ENCODE data around the gene ISOC2.
"Not testable (repeated sequence)": the region's sequence is repeated elsewhere in the genome, so short reads cannot be mapped to it uniquely, and the experiment has no call there.

The ISOC2 gene

GRCh38 chr19:55461259-55461973 is at the start of gene ISOC2:
ISOC2 (minus strand) TSS chr19:55461642; CDS start chr19:55456486, 5,156 bp downstream.
- H3K27me3 ChIP-seq (ENCODE audit: control insufficient read depth, insufficient read depth, low read length): peaks cover 3% of the 10 kb centered on the region
- peaks cover 10% of the 10 kb centered on the region for H3K4me1 ChIP-seq (ENCODE audit: control insufficient read depth, insufficient read depth, low read length)
- H3K9ac ChIP-seq (ENCODE audit: low read depth, low read length): peak within 1 kb of the TSS; percentile 90
- no peaks in the 10 kb centered on the region for H3K9me3 ChIP-seq (ENCODE audit: control insufficient read depth, insufficient read depth, low read length)
- H3K36me3 ChIP-seq (ENCODE audit: control insufficient read depth, insufficient read depth, low read length): peaks cover 4% of the 10 kb centered on the region
- peak within 1 kb of the TSS; percentile 85 for H3K4me3 ChIP-seq (ENCODE audit: low read depth, low read length)

GRCh38 chr19:55508120-55508519 is 46.7 kb upstream of the ISOC2 start:
- Histone ChIP-seq H3K4me1 (ENCODE audit: control insufficient read depth, insufficient read depth, low read length) (no peaks in the 10 kb centered on the region), H3K9ac (ENCODE audit: low read depth, low read length) (no peak overlapping the region), H3K4me3 (ENCODE audit: low read depth, low read length) (no peak overlapping the region), H3K36me3 (ENCODE audit: control insufficient read depth, insufficient read depth, low read length) (no peaks in the 10 kb centered on the region), H3K9me3 (ENCODE audit: control insufficient read depth, insufficient read depth, low read length) (peaks cover 2% of the 10 kb centered on the region), H3K27me3 (ENCODE audit: control insufficient read depth, insufficient read depth, low read length) (peaks cover 9% of the 10 kb centered on the region)

GRCh38 chr19:55504981-55505380 is 43.5 kb upstream of the ISOC2 start:
- no peak overlapping the region for H3K4me3 ChIP-seq (ENCODE audit: low read depth, low read length)

GRCh38 chr19:55504252-55504603 is 42.8 kb upstream of the ISOC2 start:
- Histone ChIP-seq H3K27me3 (ENCODE audit: control insufficient read depth, insufficient read depth, low read length) (peaks cover 19% of the 10 kb centered on the region), H3K9ac (ENCODE audit: low read depth, low read length) (no peak overlapping the region), H3K4me1 (ENCODE audit: control insufficient read depth, insufficient read depth, low read length) (no peaks in the 10 kb centered on the region), H3K36me3 (ENCODE audit: control insufficient read depth, insufficient read depth, low read length) (no peaks in the 10 kb centered on the region), H3K9me3 (ENCODE audit: control insufficient read depth, insufficient read depth, low read length) (peaks cover 4% of the 10 kb centered on the region), H3K4me3 (ENCODE audit: low read depth, low read length) (no peak overlapping the region)

More at GRCh38 chr19:55504981-55505380, 43.5 kb upstream of the ISOC2 start:
- Histone ChIP-seq H3K4me1 (ENCODE audit: control insufficient read depth, insufficient read depth, low read length) (no peaks in the 10 kb centered on the region), H3K9me3 (ENCODE audit: control insufficient read depth, insufficient read depth, low read length) (peaks cover 4% of the 10 kb centered on the region), H3K9ac (ENCODE audit: low read depth, low read length) (no peak overlapping the region), H3K27me3 (ENCODE audit: control insufficient read depth, insufficient read depth, low read length) (peaks cover 19% of the 10 kb centered on the region), H3K36me3 (ENCODE audit: control insufficient read depth, insufficient read depth, low read length) (no peaks in the 10 kb centered on the region)

- Histone ChIP-seq H3K27me3 (ENCODE audit: control insufficient read depth, insufficient read depth, low read length) (peaks cover 19% of the 10 kb centered on the region), H3K9me3 (ENCODE audit: control insufficient read depth, insufficient read depth, low read length) (peaks cover 4% of the 10 kb centered on the region), H3K9ac (ENCODE audit: low read depth, low read length) (no peak overlapping the region), H3K36me3 (ENCODE audit: control insufficient read depth, insufficient read depth, low read length) (no peaks in the 10 kb centered on the region), H3K4me3 (ENCODE audit: low read depth, low read length) (peak overlapping the region; percentile 42), H3K4me1 (ENCODE audit: control insufficient read depth, insufficient read depth, low read length) (no peaks in the 10 kb centered on the region)
Observed at GRCh38 chr19:55503502-55504251, 42.2 kb upstream of the ISOC2 start.

GRCh38 chr19:55503157-55503501 is 41.7 kb upstream of the ISOC2 start:
- H3K9me3 ChIP-seq (ENCODE audit: control insufficient read depth, insufficient read depth, low read length): peaks cover 4% of the 10 kb centered on the region
- no peak overlapping the region for H3K4me3 ChIP-seq (ENCODE audit: low read depth, low read length)
- H3K4me1 ChIP-seq (ENCODE audit: control insufficient read depth, insufficient read depth, low read length): no peaks in the 10 kb centered on the region
- H3K9ac ChIP-seq (ENCODE audit: low read depth, low read length): no peak overlapping the region
- peaks cover 19% of the 10 kb centered on the region for H3K27me3 ChIP-seq (ENCODE audit: control insufficient read depth, insufficient read depth, low read length)
- H3K36me3 ChIP-seq (ENCODE audit: control insufficient read depth, insufficient read depth, low read length): no peaks in the 10 kb centered on the region

- peaks cover 4% of the 10 kb centered on the region for H3K9me3 ChIP-seq (ENCODE audit: control insufficient read depth, insufficient read depth, low read length)
- no peak overlapping the region for H3K4me3 ChIP-seq (ENCODE audit: low read depth, low read length)
- H3K27me3 ChIP-seq (ENCODE audit: control insufficient read depth, insufficient read depth, low read length): peaks cover 19% of the 10 kb centered on the region
- no peaks in the 10 kb centered on the region for H3K36me3 ChIP-seq (ENCODE audit: control insufficient read depth, insufficient read depth, low read length)
- H3K4me1 ChIP-seq (ENCODE audit: control insufficient read depth, insufficient read depth, low read length): no peaks in the 10 kb centered on the region
- no peak overlapping the region for H3K9ac ChIP-seq (ENCODE audit: low read depth, low read length)
Observed at GRCh38 chr19:55502197-55502952, 40.9 kb upstream of the ISOC2 start.

GRCh38 chr19:55500368-55500952 is 39.0 kb upstream of the ISOC2 start:
- peaks cover 4% of the 10 kb centered on the region for H3K9me3 ChIP-seq (ENCODE audit: control insufficient read depth, insufficient read depth, low read length)
- H3K4me3 ChIP-seq (ENCODE audit: low read depth, low read length): no peak overlapping the region

GRCh38 chr19:55498246-55498840 is 36.9 kb upstream of the ISOC2 start:
- Histone ChIP-seq H3K9me3 (ENCODE audit: control insufficient read depth, insufficient read depth, low read length) (peaks cover 4% of the 10 kb centered on the region), H3K36me3 (ENCODE audit: control insufficient read depth, insufficient read depth, low read length) (peaks cover 2% of the 10 kb centered on the region), H3K9ac (ENCODE audit: low read depth, low read length) (no peak overlapping the region), H3K27me3 (ENCODE audit: control insufficient read depth, insufficient read depth, low read length) (peaks cover 12% of the 10 kb centered on the region), H3K4me1 (ENCODE audit: control insufficient read depth, insufficient read depth, low read length) (peaks cover 2% of the 10 kb centered on the region), H3K4me3 (ENCODE audit: low read depth, low read length) (no peak overlapping the region)

More at GRCh38 chr19:55500368-55500952, 39.0 kb upstream of the ISOC2 start:
- Histone ChIP-seq H3K36me3 (ENCODE audit: control insufficient read depth, insufficient read depth, low read length) (no peaks in the 10 kb centered on the region), H3K27me3 (ENCODE audit: control insufficient read depth, insufficient read depth, low read length) (peaks cover 19% of the 10 kb centered on the region), H3K4me1 (ENCODE audit: control insufficient read depth, insufficient read depth, low read length) (peaks cover 2% of the 10 kb centered on the region), H3K9ac (ENCODE audit: low read depth, low read length) (no peak overlapping the region)

GRCh38 chr19:55497763-55498162 is 36.3 kb upstream of the ISOC2 start:
- Histone ChIP-seq H3K9ac (ENCODE audit: low read depth, low read length) (no peak overlapping the region), H3K4me3 (ENCODE audit: low read depth, low read length) (no peak overlapping the region), H3K36me3 (ENCODE audit: control insufficient read depth, insufficient read depth, low read length) (peaks cover 2% of the 10 kb centered on the region), H3K9me3 (ENCODE audit: control insufficient read depth, insufficient read depth, low read length) (no peaks in the 10 kb centered on the region), H3K4me1 (ENCODE audit: control insufficient read depth, insufficient read depth, low read length) (peaks cover 2% of the 10 kb centered on the region), H3K27me3 (ENCODE audit: control insufficient read depth, insufficient read depth, low read length) (peaks cover 8% of the 10 kb centered on the region)

GRCh38 chr19:55496820-55497219 is 35.4 kb upstream of the ISOC2 start:
- not testable (repeated sequence) for H3K4me1 ChIP-seq (ENCODE audit: control insufficient read depth, insufficient read depth, low read length); H3K36me3 ChIP-seq (ENCODE audit: control insufficient read depth, insufficient read depth, low read length); H3K9me3 ChIP-seq (ENCODE audit: control insufficient read depth, insufficient read depth, low read length); H3K27me3 ChIP-seq (ENCODE audit: control insufficient read depth, insufficient read depth, low read length); H3K4me3 ChIP-seq (ENCODE audit: low read depth, low read length); H3K9ac ChIP-seq (ENCODE audit: low read depth, low read length)

All from iPS-15b (cell line).